Measurements from ENCODE around the gene TOP1.

TOP1 gene

GRCh38 chr20:41135888-41136679 lies 107.5 kb downstream of the TOP1 start:
- TF ChIP-seq, protein P1, sequence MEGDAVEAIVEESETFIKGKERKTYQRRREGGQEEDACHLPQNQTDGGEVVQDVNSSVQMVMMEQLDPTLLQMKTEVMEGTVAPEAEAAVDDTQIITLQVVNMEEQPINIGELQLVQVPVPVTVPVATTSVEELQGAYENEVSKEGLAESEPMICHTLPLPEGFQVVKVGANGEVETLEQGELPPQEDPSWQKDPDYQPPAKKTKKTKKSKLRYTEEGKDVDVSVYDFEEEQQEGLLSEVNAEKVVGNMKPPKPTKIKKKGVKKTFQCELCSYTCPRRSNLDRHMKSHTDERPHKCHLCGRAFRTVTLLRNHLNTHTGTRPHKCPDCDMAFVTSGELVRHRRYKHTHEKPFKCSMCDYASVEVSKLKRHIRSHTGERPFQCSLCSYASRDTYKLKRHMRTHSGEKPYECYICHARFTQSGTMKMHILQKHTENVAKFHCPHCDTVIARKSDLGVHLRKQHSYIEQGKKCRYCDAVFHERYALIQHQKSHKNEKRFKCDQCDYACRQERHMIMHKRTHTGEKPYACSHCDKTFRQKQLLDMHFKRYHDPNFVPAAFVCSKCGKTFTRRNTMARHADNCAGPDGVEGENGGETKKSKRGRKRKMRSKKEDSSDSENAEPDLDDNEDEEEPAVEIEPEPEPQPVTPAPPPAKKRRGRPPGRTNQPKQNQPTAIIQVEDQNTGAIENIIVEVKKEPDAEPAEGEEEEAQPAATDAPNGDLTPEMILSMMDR (IDR thresholded peaks at IDR 0.05; ENCODE audit: control insufficient read depth, insufficient read depth, low read depth, low read length, missing control alignments) = no peak
- peak overlapping the region; percentile 50 for H3K4me3 ChIP-seq (ENCODE audit: control insufficient read depth, low read depth, low read length)
- DNase-seq (ENCODE audit: low read depth) = no peak

- H3K4me3 ChIP-seq (ENCODE audit: control insufficient read depth, low read depth, low read length) = peak within 1 kb of the TSS; percentile 50
- peak; percentile 16 for DNase-seq (ENCODE audit: low read depth)
- TF ChIP-seq, protein P1 (IDR thresholded peaks at IDR 0.05; ENCODE audit: control insufficient read depth, insufficient read depth, low read depth, low read length, missing control alignments) = no peak
Observed at GRCh38 chr20:41136680-41137613, 108.3 kb downstream of the TOP1 start, which contains the start of gene PLCG1. Gene PLCG1, plus strand, starts transcription at chr20:41137543. Its CDS starts 99 bp downstream, at chr20:41137642.

DNA sequence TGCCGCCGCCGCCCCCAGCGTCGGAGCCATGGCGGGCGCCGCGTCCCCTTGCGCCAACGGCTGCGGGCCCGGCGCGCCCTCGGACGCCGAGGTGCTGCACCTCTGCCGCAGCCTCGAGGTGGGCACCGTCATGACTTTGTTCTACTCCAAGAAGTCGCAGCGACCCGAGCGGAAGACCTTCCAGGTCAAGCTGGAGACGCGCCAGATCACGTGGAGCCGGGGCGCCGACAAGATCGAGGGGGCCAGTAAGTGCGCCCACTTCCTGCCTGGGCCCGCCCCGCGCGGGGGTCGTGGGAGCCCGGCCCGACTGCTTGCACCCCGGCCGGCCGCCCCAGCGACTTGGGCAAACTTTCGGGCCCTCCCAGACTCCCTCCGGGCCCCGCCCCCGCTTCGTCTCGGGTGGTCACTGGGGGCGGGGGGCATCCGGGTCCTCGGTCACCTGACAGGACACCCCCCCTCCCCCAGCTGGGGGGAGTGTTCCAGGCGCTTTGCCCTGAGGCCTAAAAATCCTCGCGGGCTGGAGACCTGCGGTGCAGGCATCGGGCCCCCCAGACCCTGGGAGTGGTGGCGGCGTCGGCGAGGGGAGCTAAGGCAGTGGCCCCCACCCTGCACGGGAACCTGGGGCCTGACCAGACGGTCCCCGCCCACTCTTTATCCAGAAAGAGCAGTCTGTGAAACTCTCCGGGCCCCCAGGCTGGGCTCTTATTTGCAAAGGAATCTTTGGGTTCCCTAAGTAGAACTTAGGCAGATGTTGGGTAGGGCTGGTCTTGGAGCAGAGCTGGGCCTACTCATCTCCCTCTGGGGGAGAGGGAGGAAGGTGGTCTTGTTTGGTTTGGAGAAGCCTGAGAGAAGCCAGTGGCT lies 109.2 kb downstream of the TOP1 start:
- DNase-seq (ENCODE audit: low read depth) = no peak
- peak overlapping the region; percentile 50 for H3K4me3 ChIP-seq (ENCODE audit: control insufficient read depth, low read depth, low read length)
- TF ChIP-seq, protein P1 (IDR thresholded peaks at IDR 0.05; ENCODE audit: control insufficient read depth, insufficient read depth, low read depth, low read length, missing control alignments) = no peak

DNA sequence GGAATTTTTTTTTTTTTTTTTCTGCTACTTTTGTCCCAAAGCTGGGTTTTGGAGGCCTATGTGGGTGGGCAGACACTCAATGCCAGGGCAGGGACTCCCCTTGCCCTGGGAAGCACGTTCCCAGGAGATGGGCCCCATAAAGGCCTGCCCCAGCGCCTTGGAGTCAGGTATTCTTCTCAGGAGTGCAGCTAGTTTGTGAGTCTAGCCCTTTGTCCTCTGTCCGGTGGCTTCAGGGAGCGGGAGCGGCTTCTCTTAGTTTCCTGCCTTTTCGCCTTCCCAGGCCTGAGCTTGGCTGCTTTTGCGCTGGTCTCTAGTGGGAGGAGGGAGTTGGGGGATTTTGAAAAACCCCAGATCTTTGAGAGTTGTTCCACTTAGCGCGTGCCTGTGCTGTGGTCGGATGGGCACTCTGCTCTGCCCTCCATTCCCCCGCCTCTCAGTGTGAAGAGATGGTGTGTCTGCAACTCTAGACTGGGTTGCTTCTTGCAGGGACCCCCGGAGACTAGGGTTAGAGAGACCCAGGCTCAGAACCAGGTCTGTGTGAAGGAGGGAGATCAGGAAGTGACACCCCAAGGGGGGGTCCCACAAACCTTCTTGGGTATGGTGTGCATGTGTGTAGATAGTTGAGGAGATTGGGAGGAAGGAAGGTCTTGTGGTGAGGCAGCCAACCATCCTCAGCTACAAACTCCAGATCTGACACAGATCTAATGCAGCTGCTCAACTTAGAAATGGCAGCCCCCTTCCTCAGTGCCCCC lies 110.0 kb downstream of the TOP1 start:
- DNase-seq (ENCODE audit: low read depth) = no peak
- peak overlapping the region; percentile 50 for H3K4me3 ChIP-seq (ENCODE audit: control insufficient read depth, low read depth, low read length)
- TF ChIP-seq, protein P1 (IDR thresholded peaks at IDR 0.05; ENCODE audit: control insufficient read depth, insufficient read depth, low read depth, low read length, missing control alignments) = no peak

GRCh38 chr20:41139227-41140093 lies 110.8 kb downstream of the TOP1 start:
- H3K4me3 ChIP-seq (ENCODE audit: control insufficient read depth, low read depth, low read length) = peak overlapping the region; percentile 50
- DNase-seq (ENCODE audit: low read depth) = no peak

More at GRCh38 chr20:41139227-41140093, 110.8 kb downstream of the TOP1 start:
- TF ChIP-seq, protein P1 (IDR thresholded peaks at IDR 0.05; ENCODE audit: control insufficient read depth, insufficient read depth, low read depth, low read length, missing control alignments) = no peak
